ENCODE results near the gene HSPBP1.

DNA sequence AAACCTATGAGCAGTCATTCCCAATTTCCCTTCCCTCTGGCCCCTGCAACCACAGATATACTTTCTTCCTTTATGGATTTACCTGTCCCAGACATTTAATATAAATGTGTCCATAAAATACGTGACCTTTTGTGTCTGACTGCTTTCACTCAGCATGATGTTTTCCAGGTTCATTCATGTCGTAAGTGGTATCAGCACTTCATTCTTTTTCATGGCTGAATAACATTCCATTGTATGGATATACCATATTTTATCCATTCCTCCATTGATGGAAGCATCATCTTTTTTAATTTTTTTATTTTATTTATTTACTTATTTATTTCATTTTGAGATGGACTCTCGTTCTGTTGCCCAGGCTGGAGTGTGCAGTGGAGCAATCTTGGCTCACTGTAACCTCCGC, 13.1 kb downstream of the HSPBP1 start:
- TF ChIP-seq FOXK1 (CRISPR knock-in tag; IDR thresholded peaks at IDR 0.05) (no peak), ZNF138 (CRISPR knock-in tag; conservative IDR thresholded peaks at IDR 0.05) (no peak)
